GM04504 (cell line): ENCODE measurements around the gene TPM1.

ENCODE experiments used
- DNase-seq: peaks from one replicate; pipeline ENCODE4 v3.0.0-alpha.2; 2012; ENCODE audit warnings: low read depth

TPM1 gene

DNA sequence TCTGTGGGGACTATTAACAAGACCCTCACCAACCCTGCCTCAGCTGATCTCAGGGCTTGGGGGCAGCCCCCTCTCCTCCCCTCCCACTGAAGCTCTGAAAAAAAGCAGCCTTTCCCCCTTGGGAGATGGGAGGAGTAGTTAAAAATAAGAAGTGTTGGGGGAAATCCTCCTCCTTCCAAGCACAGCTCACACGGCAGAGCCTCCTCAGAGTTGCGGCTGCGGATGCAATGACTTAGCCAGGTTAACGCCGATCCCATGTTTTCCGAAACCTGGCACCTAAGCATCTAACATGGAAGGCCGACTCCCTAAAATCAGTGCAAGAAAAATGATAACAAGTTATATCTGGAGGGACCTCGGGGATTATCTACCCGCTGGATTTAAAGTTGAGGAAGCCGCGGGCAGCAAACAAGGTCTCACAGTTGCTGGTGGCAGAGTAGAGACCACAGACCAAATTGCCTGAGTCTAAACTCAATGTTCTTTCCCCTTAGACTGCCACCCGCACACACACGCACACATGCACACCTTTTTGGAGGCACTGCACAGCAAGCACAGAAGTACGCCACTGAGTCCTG lies 1.1 kb upstream of the TPM1 start:
- DNase-seq = no peak

DNA sequence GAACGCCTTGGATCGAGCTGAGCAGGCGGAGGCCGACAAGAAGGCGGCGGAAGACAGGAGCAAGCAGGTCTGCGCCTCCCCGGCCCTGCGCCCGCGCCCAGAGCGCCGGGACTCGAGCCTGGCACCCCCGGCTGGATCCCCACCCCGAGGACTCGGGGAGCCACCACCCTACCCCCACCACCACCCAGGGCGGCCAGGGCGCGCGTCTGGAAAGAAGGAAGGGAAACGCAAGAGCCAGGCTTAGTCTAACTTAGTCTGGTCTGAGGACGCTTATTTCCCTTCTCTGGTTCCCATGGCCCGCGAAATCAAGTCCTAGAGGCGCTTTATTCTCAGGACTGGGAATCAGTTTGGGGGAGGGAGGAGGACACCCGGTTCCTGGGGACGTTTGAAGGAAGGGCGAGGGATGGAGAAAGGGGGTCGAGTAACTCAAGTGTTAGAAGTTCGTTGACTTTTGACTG lies 359 bp downstream of the TPM1 start:
- no peak for DNase-seq

DNA sequence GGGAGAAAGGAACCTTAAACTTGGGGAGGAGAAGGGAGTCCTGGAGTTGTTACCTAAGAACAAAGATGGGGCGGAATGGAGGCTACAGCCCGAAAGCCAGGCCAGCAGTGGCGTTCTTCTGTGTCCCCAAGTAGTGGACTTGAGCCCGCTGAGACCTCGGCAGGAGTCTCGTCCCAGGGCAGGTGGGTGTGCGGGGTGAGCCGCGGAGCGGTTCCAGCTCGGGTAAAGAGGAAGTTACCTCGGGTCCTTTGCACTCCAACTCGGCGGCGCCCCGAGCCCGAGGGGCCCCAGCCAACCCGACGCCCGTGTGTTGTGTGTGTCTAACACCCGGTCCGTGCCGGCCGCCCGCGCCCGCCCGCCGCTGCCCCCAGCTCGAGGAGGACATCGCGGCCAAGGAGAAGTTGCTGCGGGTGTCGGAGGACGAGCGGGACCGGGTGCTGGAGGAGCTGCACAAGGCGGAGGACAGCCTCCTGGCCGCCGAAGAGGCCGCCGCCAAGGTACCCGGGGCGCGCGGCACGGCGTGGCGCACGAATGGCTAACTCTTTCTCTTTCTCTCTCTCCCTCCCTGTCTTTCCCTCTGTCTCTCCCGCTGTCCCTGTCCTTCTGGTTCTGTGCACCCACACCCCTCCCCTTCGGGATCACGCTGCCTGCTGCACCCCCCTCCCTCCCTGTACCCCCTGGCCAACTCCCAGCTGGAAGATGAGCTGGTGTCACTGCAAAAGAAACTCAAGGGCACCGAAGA lies 959 bp downstream of the TPM1 start:
- no peak for DNase-seq

DNA sequence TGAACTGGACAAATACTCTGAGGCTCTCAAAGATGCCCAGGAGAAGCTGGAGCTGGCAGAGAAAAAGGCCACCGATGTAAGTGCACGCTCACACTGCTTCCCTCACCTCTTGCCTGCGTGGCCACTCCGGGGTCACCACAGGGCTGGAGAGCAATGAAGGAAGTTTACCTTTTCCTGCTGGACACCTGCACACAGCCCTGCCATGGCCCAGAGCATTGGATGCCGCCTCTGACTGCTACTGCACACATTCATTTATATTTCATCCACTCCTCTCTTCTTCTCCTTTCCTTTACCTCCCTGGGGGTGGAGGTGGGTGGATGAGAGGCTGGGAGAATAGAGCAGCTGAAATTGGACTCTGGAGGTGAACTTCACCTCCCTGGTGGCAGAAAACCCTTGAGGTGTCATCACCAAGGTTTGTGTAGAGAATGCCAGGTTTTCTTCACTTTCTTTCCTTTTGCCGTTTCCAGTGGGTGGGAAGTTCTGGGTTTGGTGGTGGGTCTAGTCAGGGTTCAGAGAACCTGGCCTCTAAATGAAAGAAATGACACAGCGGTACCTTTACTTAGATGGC lies 1.6 kb downstream of the TPM1 start:
- DNase-seq = no peak

DNA sequence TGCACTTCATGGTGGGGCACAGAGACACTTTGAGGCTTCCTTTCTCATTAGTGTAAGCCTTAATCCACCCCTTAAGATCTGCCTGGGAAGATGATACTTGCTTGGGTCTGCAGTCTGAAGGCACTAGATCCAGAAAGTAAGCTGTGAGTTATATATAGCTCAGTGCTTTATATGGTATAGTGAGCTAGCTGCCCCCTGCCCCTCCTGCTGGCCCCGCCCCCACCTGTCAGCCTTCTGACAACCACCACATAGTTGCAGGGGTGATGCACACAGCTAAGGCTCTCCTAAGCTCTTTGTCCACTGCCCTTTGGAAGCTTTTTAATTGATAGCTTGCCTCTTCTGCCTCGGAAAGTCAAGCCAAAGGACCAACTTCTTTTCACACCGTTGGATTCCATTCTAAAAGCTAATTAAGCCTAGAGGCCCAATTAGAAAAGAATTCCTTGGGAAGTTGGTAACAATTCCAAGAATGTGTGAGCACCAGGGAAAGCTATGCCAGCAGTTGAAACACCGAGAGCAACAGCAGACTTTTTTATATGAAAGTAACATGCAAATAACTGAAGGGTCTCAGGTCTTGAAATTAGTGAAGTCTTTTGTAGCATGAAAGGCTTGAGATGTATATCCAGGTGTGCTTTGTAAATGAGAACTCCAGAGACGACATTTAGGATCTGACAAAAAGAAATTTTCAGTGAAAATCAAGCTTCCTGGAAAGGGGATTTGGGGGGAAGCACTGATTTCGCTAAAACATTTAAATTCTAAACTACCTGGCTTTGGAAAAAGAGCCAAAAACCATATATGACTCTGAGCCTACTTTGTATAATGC lies 2.3 kb downstream of the TPM1 start:
- no peak for DNase-seq

DNA sequence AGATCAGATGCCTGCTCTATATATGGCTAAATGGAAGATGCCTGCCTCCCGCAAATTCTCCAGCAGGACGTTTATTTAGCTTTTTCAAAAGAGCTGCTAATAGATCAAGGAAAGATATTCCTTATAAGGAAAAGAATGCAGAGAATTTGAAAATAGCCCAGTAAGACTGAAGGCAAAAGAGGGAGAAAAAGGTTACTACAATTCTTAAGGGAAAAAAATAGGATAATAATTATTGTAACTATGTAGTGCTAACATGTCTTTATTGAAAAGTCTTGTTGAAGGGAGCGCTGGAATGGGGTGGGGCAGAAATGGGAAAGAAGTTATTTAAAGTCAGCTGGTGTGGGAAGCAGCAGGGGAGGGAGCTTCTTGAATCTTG lies 2.9 kb downstream of the TPM1 start:
- DNase-seq = no peak

DNA sequence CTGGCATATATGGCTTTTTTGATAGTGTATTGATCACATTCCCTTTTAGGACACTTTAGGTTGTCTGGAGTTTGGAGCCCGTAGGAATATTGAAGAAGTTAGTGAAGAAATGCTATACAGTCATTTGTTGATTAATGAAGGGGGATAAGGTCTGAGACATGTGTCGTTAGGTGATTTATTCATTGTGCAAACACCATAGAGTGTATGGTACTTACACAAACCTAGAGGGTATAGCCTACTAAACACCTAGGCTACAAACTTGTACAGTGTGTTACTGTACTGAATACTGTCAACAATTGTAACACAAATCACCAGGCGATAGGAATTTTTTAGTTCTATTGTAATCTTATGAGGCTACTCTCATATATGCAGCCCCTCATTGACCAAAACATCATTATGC lies 3.3 kb downstream of the TPM1 start:
- DNase-seq = no peak

DNA sequence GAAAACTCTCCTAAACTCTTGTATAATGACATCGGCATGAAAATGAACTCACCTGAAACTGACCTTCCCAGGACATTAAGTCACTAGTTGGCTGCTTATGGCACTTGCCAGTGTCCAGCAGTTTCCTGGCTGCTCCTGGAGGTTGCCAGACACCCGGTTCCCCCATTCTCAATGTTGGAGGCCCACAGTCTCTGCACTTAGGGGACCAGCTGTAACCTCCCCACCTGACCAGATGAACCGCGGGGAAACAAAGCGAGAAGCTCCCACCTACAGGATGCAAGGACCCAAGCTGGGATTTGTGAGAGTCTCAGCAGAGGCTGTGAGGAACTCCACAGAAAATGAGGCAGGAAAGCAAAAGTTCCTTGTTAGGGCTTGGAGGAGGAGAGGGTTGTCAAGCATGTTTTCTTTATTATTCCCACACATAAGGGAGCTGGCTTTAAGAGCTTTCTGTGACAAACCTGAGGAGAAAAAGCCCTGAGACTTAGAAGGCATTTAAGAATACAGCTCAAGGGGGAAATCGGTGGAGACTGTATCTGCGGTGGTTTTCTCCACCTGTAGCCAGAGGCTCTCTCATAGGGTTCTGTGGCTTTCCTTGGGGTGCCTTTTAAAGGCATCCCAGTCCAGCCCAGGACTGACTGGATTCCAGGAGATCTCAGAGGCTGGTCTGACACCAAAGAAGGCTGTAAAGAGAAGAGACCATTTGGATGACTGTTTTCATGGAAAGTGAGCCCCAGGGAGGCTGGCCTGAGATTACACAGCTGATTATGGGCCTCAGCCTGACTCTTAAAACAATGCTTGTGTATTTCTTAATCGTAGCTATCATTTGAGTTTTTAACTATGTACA lies 4.6 kb downstream of the TPM1 start:
- DNase-seq = no peak

DNA sequence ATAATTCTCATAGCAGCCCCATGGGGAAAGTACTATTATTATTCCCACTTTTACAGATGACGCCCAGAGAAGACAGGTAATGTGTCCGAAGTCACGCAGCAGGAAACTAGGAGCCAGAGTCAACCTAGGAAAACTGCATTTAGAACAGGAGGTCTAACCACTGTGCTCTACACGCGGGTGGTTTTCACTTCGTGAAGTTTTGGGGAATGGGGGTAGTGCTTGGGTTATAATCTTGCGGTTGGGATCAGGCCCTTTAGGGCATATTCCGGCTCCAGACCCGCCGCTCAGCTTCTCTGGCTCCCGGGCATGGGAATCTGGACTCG lies 5.2 kb downstream of the TPM1 start:
- DNase-seq = no peak

DNA sequence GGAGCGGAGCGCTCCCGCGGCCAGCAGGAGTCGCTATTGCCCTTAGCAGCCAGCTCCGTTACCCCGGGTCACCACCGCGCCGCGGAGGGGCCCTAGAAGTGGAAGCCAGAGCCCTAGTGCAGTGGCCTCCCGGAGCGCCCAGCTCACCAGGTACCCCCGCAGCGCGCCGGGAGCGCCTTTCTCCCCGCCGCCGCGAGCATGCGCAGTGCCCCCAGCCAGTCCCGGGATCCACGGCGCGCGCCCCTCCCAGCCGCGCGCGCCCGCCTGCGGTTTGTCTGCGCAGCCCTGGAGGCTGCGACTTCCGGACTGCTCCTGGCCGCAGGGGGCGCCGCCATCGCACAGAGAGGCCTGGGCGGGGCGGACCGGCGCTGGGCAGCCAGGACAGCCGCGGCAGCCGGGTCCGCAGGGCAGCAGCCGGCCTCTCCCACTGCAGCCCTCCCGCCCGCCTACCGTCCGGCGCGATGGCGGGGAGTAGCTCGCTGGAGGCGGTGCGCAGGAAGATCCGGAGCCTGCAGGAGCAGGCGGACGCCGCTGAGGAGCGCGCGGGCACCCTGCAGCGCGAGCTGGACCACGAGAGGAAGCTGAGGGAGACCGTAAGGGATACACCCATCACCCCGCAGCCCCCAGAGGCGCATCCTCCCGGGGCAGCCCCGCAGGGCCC lies 5.7 kb downstream of the TPM1 start:
- peak; percentile 83 for DNase-seq

DNA sequence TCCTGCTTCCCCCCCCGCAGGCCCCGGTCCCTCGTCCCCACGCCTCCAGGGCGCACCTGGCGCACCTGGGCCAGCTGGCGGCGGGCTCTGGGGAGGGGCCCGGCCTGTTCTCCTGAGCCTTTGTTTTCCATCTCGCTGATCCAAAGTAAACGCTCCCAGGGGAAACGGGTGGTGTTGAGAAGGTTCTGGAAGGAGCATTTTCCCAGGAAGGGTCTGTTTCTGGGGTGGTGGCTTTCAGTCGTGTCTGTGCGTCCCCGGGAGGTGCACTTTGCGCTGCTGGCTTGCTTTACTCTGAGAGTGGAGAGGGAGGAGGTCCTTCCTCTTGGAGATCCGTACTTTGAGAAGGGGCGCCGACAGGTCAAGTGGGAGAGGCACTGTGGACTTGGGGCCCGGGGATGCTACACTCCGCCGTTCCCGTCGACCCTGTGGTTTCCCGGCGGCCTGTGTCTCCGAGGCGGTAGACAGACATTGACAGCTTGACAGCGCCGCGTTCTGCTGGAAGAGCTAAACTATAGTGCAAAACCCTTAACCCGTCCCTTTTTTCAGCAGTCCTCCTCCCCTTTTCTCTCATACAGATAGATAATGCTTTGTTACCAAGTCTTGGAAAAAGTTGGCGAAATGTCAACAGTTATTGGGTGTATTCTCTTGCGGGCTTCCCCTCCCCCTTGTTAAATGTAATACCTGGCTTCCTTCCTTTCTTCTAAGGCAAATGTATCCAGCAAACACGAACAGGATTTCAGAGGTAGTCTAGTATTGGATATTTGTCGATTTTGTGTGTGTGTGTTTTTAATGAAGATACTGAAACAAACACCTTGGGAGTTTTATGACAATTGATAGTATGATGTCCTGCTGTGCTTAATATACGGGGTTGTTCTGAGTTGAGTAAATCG lies 6.5 kb downstream of the TPM1 start:
- DNase-seq = no peak

DNA sequence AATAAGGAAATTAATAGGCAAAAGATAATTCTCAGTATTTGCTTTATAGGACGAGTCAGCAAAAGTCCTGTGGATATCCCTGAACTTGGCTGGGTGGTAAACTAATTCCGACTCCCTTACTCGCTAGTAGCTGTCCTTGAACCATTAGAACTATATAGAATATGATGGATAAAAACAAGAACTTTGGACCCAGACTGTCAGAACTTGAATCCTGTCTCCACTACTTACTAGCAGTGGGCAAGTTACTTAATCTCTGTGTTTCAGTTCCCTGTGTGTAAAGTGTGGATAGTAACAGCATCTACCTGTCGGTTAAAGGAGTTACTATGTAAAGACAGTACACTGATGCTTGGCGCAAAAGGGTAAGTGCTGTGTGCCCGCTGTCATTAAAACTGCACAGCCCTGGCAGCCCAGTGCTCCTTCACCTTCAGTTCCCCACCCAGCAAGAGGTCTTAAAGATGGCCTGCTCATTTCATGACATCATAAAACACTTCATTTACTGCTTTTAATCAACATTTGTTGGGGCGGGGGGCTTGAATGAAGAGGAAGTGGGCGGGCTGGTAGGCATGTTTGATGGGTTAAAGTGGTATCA lies 7.3 kb downstream of the TPM1 start:
- DNase-seq = no peak

DNA sequence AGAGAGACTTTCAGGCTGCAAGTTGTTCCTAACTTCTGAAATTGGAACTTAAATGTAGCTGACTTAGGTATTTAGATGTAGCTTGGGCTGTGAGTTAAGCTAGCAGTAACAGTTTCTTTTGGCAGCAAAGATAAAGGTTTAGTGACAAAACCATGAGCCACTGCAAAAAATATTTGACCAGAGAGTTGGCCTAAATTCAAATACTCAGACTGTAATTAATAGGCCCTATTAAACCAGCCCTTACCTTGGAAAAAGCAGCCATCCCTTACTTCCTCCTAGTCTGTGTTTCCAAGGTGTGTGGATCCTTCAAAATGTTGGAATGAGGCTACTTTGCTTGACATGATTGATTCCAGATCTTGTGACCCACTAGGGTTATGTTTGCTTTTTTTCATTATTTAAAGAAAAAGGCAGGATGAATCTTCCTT lies 8.2 kb downstream of the TPM1 start:
- DNase-seq = no peak

DNA sequence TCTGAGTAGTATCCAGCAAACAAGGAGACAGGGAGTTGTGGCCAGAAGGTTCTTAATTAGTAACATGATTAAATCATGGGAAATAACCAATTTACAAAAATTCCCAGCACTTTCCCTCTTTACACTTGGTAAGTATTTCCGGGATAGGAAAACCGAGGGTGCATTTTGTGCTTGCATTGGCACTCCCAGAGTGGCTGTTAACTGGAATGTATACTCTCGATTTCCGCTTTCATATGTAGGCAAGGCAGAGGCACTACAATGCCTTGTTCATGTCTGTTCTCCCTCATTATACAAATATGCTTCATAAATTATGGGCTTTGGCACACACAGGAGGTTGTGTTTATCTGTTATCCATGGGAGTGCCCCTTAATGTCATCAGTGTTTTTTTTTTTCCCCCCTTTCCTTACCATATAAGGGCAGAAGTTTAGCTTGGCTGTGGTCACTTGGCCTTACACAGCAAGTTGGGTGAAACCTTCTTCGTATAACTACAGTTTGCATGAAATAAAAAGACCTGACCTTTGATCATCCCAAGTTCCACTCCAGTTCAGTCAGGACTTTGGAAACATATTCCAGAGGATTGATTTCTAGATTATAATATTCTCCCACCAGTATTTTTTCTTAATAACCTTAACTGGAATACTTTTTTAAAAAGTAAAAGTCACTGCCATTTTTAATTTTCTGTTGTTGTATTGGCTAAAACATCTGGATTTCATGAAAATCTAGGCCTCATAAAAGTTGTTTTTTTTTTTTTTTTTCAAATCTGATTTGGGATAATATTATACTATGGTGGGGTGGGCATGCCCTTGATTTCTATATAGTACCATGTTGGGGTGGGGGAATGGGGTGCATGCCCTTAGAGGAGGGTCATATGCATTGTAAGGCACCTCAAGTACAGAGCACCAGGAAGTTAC lies 8.9 kb downstream of the TPM1 start:
- DNase-seq = no peak

DNA sequence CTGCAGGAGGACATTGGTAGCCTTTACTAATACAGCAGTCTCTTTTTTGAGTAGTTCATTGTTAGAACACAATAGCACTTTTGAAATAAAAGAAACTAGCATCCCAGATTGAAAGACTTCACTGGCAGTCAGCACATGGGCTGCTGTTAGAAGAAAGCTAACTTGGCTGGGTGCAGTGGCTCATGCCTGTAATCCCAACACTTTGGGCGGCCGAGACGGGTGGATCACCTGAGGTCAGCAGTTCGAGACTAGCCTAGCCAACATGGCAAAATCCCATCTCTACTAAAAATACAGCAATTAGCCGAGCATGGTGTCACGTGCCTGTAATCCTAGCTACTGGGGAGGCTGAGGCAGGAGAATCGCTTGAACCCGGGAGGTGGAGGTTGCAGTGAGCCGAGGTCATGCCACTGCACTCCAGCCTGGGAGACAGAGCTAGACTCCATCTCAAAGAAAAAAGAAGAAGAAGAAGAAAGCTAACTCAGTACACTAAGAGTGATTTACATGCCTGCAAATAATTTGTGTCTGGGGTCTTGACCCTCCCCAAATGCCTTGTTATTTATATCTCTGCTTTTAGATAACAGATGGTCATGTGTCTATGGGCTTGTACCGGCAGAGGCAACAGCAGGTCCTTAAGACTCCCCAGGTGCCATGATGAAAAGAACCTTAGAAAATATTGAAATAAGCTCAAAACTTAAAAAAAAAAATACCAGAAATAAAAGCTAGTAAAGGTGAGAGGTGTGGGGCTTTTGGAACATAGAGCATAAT lies 9.7 kb downstream of the TPM1 start:
- no peak for DNase-seq

DNA sequence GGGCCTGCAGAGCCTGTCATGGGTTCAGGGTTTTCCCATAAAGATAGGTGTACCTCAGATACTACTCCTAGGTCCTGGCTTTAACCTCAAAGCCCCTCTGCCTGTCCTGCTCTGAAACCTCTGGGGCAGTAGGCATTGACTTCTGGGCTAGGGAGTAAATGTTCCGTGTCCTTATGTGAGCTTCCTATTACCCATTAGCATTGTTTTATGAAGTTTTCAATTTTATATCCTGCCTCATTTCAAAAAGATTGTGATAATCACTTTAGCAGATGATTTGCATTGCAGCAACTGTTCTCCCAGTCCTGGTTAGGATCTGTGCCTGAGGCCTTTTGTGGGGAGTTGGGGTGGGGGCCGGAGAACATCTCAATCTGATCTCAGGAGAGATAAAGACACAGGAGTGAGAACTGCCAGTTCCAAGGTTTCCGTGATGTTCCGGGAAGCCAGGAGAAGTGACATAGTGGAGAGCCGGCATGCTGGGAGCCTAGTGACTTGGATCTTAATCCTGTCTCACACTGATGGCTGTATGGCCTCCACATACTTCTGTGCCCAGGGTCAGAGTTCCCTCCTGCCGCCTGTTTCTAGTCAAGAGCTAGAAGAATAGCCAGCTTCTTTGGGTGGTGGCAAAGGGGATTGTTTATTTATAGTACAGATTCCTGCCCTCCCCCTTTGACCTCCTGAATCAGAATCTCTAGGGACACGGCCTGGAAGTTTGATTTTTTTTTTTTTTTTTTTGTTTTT lies 10.6 kb downstream of the TPM1 start:
- DNase-seq = no peak

DNA sequence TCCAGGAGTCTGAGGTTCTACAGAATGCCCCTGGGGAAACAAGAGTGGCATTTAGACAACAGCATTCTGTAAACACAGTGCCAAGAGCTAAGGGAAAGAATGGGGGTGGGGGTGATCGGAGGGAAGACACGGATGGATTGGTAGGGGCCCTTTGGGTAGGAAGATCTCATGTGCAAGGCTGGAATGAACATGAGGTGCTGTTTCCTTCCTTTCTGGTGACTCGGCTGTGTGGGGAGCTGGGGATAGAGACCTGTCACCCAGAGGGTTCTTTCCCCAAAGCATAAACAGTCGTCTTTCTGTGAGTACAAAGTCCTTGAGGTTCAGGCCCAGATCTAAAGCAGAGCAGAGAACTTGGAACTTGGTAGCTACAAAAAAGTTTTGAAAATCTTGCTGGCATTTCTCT lies 11.7 kb downstream of the TPM1 start:
- DNase-seq = no peak

DNA sequence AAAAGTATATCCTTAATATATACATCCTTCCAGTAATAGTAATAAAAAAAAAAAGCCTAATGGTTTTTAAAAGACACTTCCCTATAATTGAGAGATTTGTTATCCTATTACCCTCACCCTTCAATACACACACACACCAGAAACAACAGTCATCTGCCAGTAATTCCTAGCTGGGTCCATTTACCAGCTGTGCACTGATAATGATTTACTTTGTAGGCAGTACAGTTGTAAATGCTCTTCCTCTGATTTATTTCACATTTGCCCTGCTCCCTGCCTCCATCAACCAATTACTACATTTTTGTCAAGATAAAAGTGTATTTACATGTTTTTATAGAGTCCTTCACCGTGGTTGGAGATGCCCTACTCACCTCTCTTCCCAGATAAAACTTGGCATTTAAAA lies 12.4 kb downstream of the TPM1 start:
- no peak for DNase-seq
